ENCODE results near the gene BCO2.

BCO2 gene

DNA sequence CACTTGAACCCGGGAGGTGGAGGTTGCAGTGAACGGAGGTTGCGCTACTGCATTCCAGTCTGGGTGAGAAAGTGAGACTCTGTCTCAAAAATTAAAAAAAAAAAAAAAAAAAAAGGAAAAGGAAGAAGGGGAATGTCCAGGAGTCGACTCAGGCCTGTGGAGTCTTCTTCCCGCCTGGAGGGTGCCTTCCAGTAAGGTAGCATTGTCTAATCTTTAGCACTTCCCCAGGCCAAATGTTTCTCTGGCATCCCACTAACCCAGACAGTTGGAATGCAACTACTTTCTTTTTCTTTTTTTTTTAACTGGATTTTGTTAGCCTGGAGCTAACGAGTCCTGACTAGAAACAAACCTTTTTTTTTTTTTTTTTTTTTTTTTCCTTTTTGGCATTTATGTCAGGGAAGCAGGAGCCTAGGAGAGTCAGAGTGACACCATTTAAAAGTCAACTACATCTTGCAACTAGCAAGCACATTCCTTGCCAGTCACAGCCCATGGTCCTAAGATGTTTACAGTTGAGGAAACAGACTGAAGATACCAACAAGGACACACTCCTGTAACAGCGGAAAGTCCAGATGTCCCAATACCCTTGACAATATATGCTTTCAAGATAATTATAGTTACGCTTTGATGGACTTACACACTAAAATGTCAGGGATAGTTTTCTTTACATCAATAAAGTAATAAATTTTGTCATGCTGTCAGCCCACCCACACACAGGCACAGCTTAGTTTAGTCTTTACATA lies 74.7 kb downstream of the BCO2 start:
- no peak for DNase-seq (ENCODE audit: low spot score)

DNA sequence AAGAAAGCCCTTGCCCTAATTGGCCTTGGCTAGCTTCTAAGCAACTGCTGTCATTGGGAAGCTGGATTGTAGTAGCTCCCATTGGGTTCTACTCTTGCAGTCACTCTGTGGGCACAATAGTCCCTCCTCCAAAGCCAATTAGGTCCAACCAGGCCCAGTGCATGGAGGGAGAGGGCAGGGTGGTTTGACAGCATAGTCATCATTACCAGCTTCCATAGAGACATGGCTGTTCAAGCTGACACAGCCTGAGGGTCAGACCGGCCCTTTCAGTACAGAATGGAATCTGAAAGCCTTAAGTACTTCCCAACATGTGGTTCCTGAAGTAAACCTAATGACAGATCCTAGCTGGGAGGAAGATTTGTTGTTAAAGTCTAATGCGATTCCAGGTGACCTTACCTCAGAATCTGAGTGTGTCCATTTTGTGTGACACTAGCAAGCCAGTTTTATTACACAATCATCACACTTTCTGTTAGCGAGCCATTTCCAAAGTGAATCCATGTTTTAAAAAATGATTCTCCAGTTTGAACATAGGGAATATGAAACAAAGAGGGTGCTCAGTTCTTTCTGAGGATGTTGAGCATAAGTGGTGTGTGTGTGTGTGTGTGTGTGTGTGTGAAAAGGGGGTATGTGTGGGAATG lies 78.4 kb downstream of the BCO2 start:
- DNase-seq (ENCODE audit: low spot score), result no peak

DNA sequence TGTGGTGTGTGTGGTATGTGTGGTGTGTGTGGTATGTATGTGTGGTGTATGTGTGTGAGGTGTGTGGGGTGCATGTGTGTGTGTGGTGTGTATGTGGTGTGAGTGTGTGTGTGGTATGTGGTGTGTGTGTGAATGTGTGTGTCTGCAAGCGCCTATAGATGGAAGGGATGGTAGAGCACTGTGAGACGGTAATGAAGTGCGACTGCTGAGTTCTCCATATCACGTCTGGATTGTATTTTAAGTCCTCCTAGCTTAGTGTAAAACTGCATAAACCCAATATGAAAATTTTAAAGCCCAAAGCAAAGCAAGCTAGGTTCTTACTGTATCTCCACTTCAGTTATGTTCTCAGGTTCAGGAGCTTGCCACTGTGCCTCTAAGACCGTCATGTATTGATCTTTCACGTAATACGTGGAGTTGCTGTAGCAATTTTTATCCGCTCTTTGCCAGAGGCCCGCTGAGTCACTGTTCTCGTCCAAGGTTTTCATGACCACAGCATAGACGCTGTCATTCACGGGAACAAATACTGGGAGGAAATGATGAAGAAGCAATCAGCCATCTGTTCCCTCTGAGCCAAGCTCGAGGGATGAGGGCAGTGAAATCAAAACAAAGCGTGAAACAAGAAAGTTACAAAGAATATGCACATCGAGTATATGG lies 79.9 kb downstream of the BCO2 start:
- DNase-seq (ENCODE audit: low spot score), result no peak

- no peak for DNase-seq (ENCODE audit: low spot score)
Measured at GRCh38 chr11:112260490-112260889, 85.2 kb downstream of the BCO2 start, which contains the start of gene PLET1. TSS of gene PLET1 (minus strand) at chr11:112260860. CDS start at chr11:112260589, 271 bp downstream.

- DNase-seq (ENCODE audit: low spot score), result no peak
Measured at GRCh38 chr11:112265659-112266409, 90.5 kb downstream of the BCO2 start.

DNA sequence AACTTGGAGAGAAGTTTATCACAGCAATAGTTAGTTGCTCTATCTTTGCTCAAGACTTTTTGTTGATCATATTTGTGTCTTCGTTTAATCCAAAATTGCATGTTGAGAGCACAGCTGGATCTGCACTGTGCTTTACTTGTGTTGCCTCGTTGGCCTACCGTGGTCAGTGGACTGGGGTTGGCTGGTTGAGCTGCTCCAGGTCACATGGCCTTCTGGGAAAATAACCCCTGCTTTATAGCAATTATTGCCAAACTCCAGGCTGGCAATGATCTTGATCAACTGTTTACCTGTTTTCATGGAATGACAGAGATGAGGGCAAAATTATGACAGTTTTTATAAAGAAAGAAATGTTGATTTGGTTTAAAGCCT lies 91.1 kb downstream of the BCO2 start:
- no peak for DNase-seq (ENCODE audit: low spot score)

GRCh38 chr11:112267188-112267591 lies 91.9 kb downstream of the BCO2 start:
- DNase-seq (ENCODE audit: low spot score), result no peak

- DNase-seq (ENCODE audit: low spot score), result no peak
Measured at GRCh38 chr11:112268406-112268805, 93.1 kb downstream of the BCO2 start.

Data from HuH-7.5 (cell line).